ENCODE measurements around the gene OTUD6A. TPM values are rescaled to one million over a fixed set of nuclear protein-coding genes. Genes with fewer than 3 reads are reported as not detected.

Gene OTUD6A
- total RNA-seq, 4 donors from 2014 or later, result not detected

- no peaks in the 10 kb centered on the region for H3K36me3 ChIP-seq
- H3K27me3 ChIP-seq, result no peaks in the 10 kb centered on the region
- no peak for DNase-seq
- H3K4me3 ChIP-seq, result no peak overlapping the region
- no peaks in the 10 kb centered on the region for H3K9me3 ChIP-seq
- intact Hi-C loops (cut with DNase I; ENCODE audit: low total_unique reads), result no loop called here
- no peak for TF ChIP-seq POLR2A (IDR thresholded peaks at IDR 0.05)
- TF ChIP-seq CTCF (IDR thresholded peaks at IDR 0.05), result no peak
- H3K4me1 ChIP-seq, result no peaks in the 10 kb centered on the region
- no peak overlapping the region for H3K27ac ChIP-seq
These were observed 39.6 kb upstream of the OTUD6A start for GRCh38 chrX:70022616-70023015.

GRCh38 chrX:70025464-70025863 lies 36.8 kb upstream of the OTUD6A start:
- H3K27ac ChIP-seq, result no peak overlapping the region
- no peaks in the 10 kb centered on the region for H3K9me3 ChIP-seq
- intact Hi-C loops (cut with DNase I; ENCODE audit: low total_unique reads), result no loop called here
- no peak for DNase-seq
- no peak overlapping the region for H3K4me3 ChIP-seq
- no peaks in the 10 kb centered on the region for H3K27me3 ChIP-seq
- no peaks in the 10 kb centered on the region for H3K36me3 ChIP-seq
- no peaks in the 10 kb centered on the region for H3K4me1 ChIP-seq
- TF ChIP-seq CTCF (IDR thresholded peaks at IDR 0.05) (no peak), POLR2A (IDR thresholded peaks at IDR 0.05) (no peak)

- H3K4me3 ChIP-seq, result no peak overlapping the region
- no peaks in the 10 kb centered on the region for H3K9me3 ChIP-seq
- H3K27ac ChIP-seq, result no peak overlapping the region
- no peak for TF ChIP-seq POLR2A (IDR thresholded peaks at IDR 0.05)
- no peak for TF ChIP-seq CTCF (IDR thresholded peaks at IDR 0.05)
- H3K27me3 ChIP-seq, result no peaks in the 10 kb centered on the region
- H3K36me3 ChIP-seq, result no peaks in the 10 kb centered on the region
- intact Hi-C loops (cut with DNase I; ENCODE audit: low total_unique reads), result no loop called here
- no peak for DNase-seq
- no peaks in the 10 kb centered on the region for H3K4me1 ChIP-seq
These were observed 36.0 kb upstream of the OTUD6A start for GRCh38 chrX:70026112-70026850.

GRCh38 chrX:70026851-70027200 lies 35.4 kb upstream of the OTUD6A start:
- no peaks in the 10 kb centered on the region for H3K36me3 ChIP-seq
- no peak overlapping the region for H3K27ac ChIP-seq
- intact Hi-C loops (cut with DNase I; ENCODE audit: low total_unique reads), result no loop called here
- DNase-seq, result no peak
- no peaks in the 10 kb centered on the region for H3K9me3 ChIP-seq
- TF ChIP-seq CTCF (IDR thresholded peaks at IDR 0.05) (no peak), POLR2A (IDR thresholded peaks at IDR 0.05) (no peak)
- H3K27me3 ChIP-seq, result no peaks in the 10 kb centered on the region
- no peak overlapping the region for H3K4me3 ChIP-seq
- H3K4me1 ChIP-seq, result no peaks in the 10 kb centered on the region

- no peak overlapping the region for H3K4me3 ChIP-seq
- no peak for DNase-seq
- no peaks in the 10 kb centered on the region for H3K9me3 ChIP-seq
- H3K27ac ChIP-seq, result no peak overlapping the region
- intact Hi-C loops (cut with DNase I; ENCODE audit: low total_unique reads), result no loop called here
- H3K27me3 ChIP-seq, result no peaks in the 10 kb centered on the region
- TF ChIP-seq POLR2A (IDR thresholded peaks at IDR 0.05) (no peak), CTCF (IDR thresholded peaks at IDR 0.05) (no peak)
- no peaks in the 10 kb centered on the region for H3K4me1 ChIP-seq
- H3K36me3 ChIP-seq, result no peaks in the 10 kb centered on the region
These were observed 32.4 kb upstream of the OTUD6A start for GRCh38 chrX:70029863-70030262.

All from uterus (tissue), 4 donors.